DOHH2 (cell line): ENCODE data around the gene ZBTB44.

Source experiments
- H3F3A ChIP-seq: fragments of 200-600 bp; sonication (generic), shearing (Covaris generic); 2 replicates; pipeline ENCODE4 v1.6.0; 2016; ENCODE audit warnings: antibody characterized with exemption, mild to moderate bottlenecking; ENCODE audit not compliant: control insufficient read depth, insufficient read depth
- H3K27ac ChIP-seq: fragments of 200-600 bp; sonication (generic); 2 replicates; pipeline ENCODE4 v1.5.1; 2014; ENCODE audit warnings: low read depth, mild to moderate bottlenecking, low read length, moderate library complexity
- H3K27me3 ChIP-seq: fragments of 200-600 bp; sonication (generic); 2 replicates; pipeline ENCODE4 v1.6.1; 2014; ENCODE audit warnings: mild to moderate bottlenecking, low read length, mixed read lengths; ENCODE audit not compliant: control insufficient read depth
- H3K36me3 ChIP-seq: fragments of 200-600 bp; sonication (generic); 2 replicates; pipeline ENCODE4 v1.6.1; 2014; ENCODE audit warnings: mild to moderate bottlenecking, low read length, moderate library complexity, mixed read lengths; ENCODE audit not compliant: control insufficient read depth
- H3K4me1 ChIP-seq: fragments of 200-600 bp; sonication (generic); 2 replicates; pipeline ENCODE4 v1.6.1; 2014; ENCODE audit warnings: mild to moderate bottlenecking, low read length, mixed read lengths; ENCODE audit not compliant: control insufficient read depth
- H3K4me2 ChIP-seq: fragments of 200-600 bp; sonication (generic); 2 replicates; pipeline ENCODE4 v1.6.0; 2014; ENCODE audit warnings: mild to moderate bottlenecking, low read length, moderate library complexity
- H3K4me3 ChIP-seq: fragments of 200-600 bp; sonication (generic); 2 replicates; pipeline ENCODE4 v1.5.1; 2014; ENCODE audit warnings: mild to moderate bottlenecking, low read length, mixed read lengths
- H3K79me2 ChIP-seq: fragments of 200-600 bp; sonication (generic); 2 replicates; pipeline ENCODE4 v1.6.1; 2014; ENCODE audit warnings: mild to moderate bottlenecking, low read length, mixed read lengths; ENCODE audit not compliant: control insufficient read depth
- H3K9me2 ChIP-seq: fragments of 200-600 bp; sonication (generic); replicated peaks from 2 replicates; pipeline ENCODE4 v1.6.1; 2014; ENCODE audit warnings: mild to moderate bottlenecking, low read length, mixed read lengths; ENCODE audit not compliant: control insufficient read depth
- H3K9me3 ChIP-seq: fragments of 200-600 bp; sonication (generic); 2 replicates; pipeline ENCODE4 v1.6.1; 2014; ENCODE audit warnings: antibody characterized with exemption, low read length, mixed read lengths; ENCODE audit not compliant: control insufficient read depth, insufficient read depth
- H4K20me1 ChIP-seq: fragments of 200-600 bp; sonication (generic); 2 replicates; pipeline ENCODE4 v1.6.0; 2014; ENCODE audit warnings: low read depth, mild to moderate bottlenecking, antibody characterized with exemption, low read length, moderate library complexity; ENCODE audit not compliant: control insufficient read depth, insufficient read depth
- CTCF ChIP-seq: fragments of 200-600 bp; sonication (generic); IDR thresholded peaks from one replicate; pipeline ENCODE4 v1.5.1; 2014; ENCODE audit warnings: antibody characterized with exemption, mild to moderate bottlenecking, low read depth, low read length; ENCODE audit not compliant: poor library complexity, severe bottlenecking
- EZH2phosphoT487 ChIP-seq: fragments of 200-600 bp; sonication (generic); IDR thresholded peaks from 2 replicates; pipeline ENCODE4 v1.6.1; 2017; ENCODE audit warnings: borderline replicate concordance, mild to moderate bottlenecking, antibody characterized with exemption, low read length, moderate library complexity, mixed read lengths

Gene ZBTB44, protein sequence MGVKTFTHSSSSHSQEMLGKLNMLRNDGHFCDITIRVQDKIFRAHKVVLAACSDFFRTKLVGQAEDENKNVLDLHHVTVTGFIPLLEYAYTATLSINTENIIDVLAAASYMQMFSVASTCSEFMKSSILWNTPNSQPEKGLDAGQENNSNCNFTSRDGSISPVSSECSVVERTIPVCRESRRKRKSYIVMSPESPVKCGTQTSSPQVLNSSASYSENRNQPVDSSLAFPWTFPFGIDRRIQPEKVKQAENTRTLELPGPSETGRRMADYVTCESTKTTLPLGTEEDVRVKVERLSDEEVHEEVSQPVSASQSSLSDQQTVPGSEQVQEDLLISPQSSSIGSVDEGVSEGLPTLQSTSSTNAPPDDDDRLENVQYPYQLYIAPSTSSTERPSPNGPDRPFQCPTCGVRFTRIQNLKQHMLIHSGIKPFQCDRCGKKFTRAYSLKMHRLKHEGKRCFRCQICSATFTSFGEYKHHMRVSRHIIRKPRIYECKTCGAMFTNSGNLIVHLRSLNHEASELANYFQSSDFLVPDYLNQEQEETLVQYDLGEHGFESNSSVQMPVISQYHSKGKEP

GRCh38 chr11:130314750-130315285 lies at the start of gene ZBTB44:
ZBTB44 (minus strand) TSS chr11:130314917; CDS start chr11:130261873, 53,044 bp downstream.
- Histone ChIP-seq H3K27ac (peak within 1 kb of the TSS; percentile 76), H3K79me2 (peaks cover 43% of the 10 kb centered on the region), H4K20me1 (0 out of 2 replicates have a peak, but pooled peaks cover 6% of the 10 kb centered on the region), H3K9me3 (no peaks in the 10 kb centered on the region), H3K4me3 (peak within 1 kb of the TSS; percentile 84), H3K27me3 (no peaks in the 10 kb centered on the region), H3F3A (peaks cover 8% of the 10 kb centered on the region), H3K9me2 (no peaks in the 10 kb centered on the region), H3K4me1 (peaks cover 46% of the 10 kb centered on the region), H3K4me2 (peak within 1 kb of the TSS; percentile 97), H3K36me3 (peaks cover 15% of the 10 kb centered on the region)
- TF ChIP-seq EZH2phosphoT487 (no peak), CTCF (no peak)

- Histone ChIP-seq H3K27me3 (peaks cover 3% of the 10 kb centered on the region; the same call in 1 of the 2 replicates), H4K20me1 (no peaks in the 10 kb centered on the region), H3K4me1 (no peaks in the 10 kb centered on the region), H3K4me3 (no peak overlapping the region), H3K79me2 (no peaks in the 10 kb centered on the region), H3K27ac (no peak overlapping the region), H3K9me2 (no peaks in the 10 kb centered on the region), H3K4me2 (no peak overlapping the region), H3K9me3 (peaks cover 8% of the 10 kb centered on the region; the same call in 1 of the 2 replicates), H3F3A (no peaks in the 10 kb centered on the region), H3K36me3 (no peaks in the 10 kb centered on the region)
- TF ChIP-seq CTCF (no peak), EZH2phosphoT487 (no peak)
Measured at GRCh38 chr11:130359419-130359818, 44.7 kb upstream of the ZBTB44 start.

GRCh38 chr11:130358398-130358797 lies 43.7 kb upstream of the ZBTB44 start:
- no peak for TF ChIP-seq CTCF
- TF ChIP-seq EZH2phosphoT487 = no peak
- H3K9me3 ChIP-seq = peaks cover 8% of the 10 kb centered on the region; the same call in 1 of the 2 replicates

More at GRCh38 chr11:130358398-130358797, 43.7 kb upstream of the ZBTB44 start:
- Histone ChIP-seq H3K4me2 (no peak overlapping the region), H3K4me3 (no peak overlapping the region), H3K27me3 (peaks cover 10% of the 10 kb centered on the region), H3K79me2 (no peaks in the 10 kb centered on the region), H3K4me1 (no peaks in the 10 kb centered on the region), H3K9me2 (no peaks in the 10 kb centered on the region), H3K36me3 (no peaks in the 10 kb centered on the region), H3F3A (no peaks in the 10 kb centered on the region), H3K27ac (no peak overlapping the region), H4K20me1 (no peaks in the 10 kb centered on the region)
